Uterus (tissue), 4 donors: Measurements from ENCODE around the gene COMMD4. TPM values are rescaled to one million over a fixed set of nuclear protein-coding genes. Genes with fewer than 3 reads are reported as not detected.
A peak's percentile ranks its signal among the peaks of the same experiment; 100 is the strongest.

ENCODE experiments used
- DNase-seq, 2 donors: peaks; one replicate each; pipeline ENCODE4 v3.0.0-alpha.2; 2019 to 2020
- H3K27ac ChIP-seq, 2 donors: fragments of 200-600 bp; sonication (generic); 1 replicate in 1 of 2; 2 replicates in 1 of 2; pipeline ENCODE4 v1.5.1; 2016 to 2018
- H3K27me3 ChIP-seq, 2 donors: fragments of 200-600 bp; sonication (generic); one replicate each; pipeline ENCODE4 v1.5.1; 2018 to 2019; ENCODE audit warnings: control low read depth in 1 of 2
- H3K36me3 ChIP-seq, 2 donors: fragments of 200-600 bp; sonication (generic); one replicate each; pipeline ENCODE4 v1.5.1; 2019; ENCODE audit warnings: control low read depth in 1 of 2
- H3K4me1 ChIP-seq, 2 donors: fragments of 200-600 bp; sonication (generic); one replicate each; pipeline ENCODE4 v1.5.1; 2018 to 2019; ENCODE audit warnings: control low read depth in 1 of 2
- H3K4me3 ChIP-seq, 2 donors: fragments of 200-600 bp; sonication (generic); 1 replicate in 1 of 2; 2 replicates in 1 of 2; pipeline ENCODE4 v1.5.1; 2018 to 2019; ENCODE audit warnings: mild to moderate bottlenecking in 1 of 2
- H3K9me3 ChIP-seq, 2 donors: fragments of 200-600 bp; sonication (generic); one replicate each; pipeline ENCODE4 v1.5.1; 2019; ENCODE audit warnings: control low read depth in 1 of 2
- POLR2A ChIP-seq, 2 donors: fragments of 450-650 bp; IDR thresholded peaks; one replicate each; pipeline ENCODE4 v1.6.1; 2016; ENCODE audit warnings: antibody characterized with exemption in 2 of 2, mild to moderate bottlenecking in 1 of 2, moderate library complexity in 1 of 2
- intact Hi-C: fragments of 100-400 bp; cut with DNase I; formaldehyde crosslinking; loops from one replicate; pipeline ENCODE4 v1.15.1; 2023; ENCODE audit warnings: low total_unique reads
- total RNA-seq, 4 donors: library from RNA; depleted of rRNA in 3 of 4; stranded (reverse); fragments of >200 nt in 3 of 4; gene quantifications; one replicate each; pipeline versions ENCODE4 v1.1.0 to v1.2.4, GENCODE V29; 2014 to 2023
- TF ChIP-seq, protein P1 (sequence below), 4 experiments: fragments of 200-600 bp in 2 of 4; fragments of 450-650 bp in 2 of 4; sonication (generic) in 2 of 4; IDR thresholded peaks; one replicate each; pipeline ENCODE4 v1.5.1; 2016 to 2019; ENCODE audit warnings: antibody characterized with exemption in 4 of 4, mild to moderate bottlenecking in 2 of 4, moderate library complexity in 1 of 4
- donor health status: DM: yes; HTN: yes; CAD: no.

Gene COMMD4
- total RNA-seq, 4 donors from 2014 or later, result 29.9 to 53.0 (median 37.9) TPM

DNA sequence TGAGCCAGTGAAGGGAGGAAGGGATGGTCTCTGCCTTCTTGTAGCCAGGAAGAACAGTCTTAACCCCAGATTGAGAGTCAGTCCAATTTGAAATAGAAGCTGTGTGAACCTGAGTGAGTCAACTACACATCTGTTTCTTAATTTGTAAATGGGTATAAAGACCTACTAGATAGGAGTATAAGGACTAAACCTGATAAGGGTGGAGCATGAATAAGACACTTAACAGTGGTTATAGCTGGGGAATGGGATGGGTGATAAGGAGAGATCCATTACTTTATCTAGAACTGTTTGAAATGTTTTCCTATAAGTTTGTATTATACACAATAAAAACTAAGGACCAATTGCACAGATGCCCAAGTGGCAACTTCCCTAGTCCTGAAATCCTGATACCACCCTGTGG is 31.1 kb downstream of the COMMD4 start:
- no peak for DNase-seq
- intact Hi-C loops, result loop anchor here (10.0 kb wide), 1 partner anchor 258 kb away; the partner anchor contains the start of gene SNUPN
- TF ChIP-seq, protein P1, sequence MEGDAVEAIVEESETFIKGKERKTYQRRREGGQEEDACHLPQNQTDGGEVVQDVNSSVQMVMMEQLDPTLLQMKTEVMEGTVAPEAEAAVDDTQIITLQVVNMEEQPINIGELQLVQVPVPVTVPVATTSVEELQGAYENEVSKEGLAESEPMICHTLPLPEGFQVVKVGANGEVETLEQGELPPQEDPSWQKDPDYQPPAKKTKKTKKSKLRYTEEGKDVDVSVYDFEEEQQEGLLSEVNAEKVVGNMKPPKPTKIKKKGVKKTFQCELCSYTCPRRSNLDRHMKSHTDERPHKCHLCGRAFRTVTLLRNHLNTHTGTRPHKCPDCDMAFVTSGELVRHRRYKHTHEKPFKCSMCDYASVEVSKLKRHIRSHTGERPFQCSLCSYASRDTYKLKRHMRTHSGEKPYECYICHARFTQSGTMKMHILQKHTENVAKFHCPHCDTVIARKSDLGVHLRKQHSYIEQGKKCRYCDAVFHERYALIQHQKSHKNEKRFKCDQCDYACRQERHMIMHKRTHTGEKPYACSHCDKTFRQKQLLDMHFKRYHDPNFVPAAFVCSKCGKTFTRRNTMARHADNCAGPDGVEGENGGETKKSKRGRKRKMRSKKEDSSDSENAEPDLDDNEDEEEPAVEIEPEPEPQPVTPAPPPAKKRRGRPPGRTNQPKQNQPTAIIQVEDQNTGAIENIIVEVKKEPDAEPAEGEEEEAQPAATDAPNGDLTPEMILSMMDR (IDR thresholded peaks at IDR 0.05), result no peak
- TF ChIP-seq POLR2A (IDR thresholded peaks at IDR 0.05), result no peak
- Histone ChIP-seq H3K36me3 (no peaks in the 10 kb centered on the region), H3K4me3 (no peak overlapping the region), H3K4me1 (no peaks in the 10 kb centered on the region), H3K27ac (no peak overlapping the region), H3K9me3 (no peaks in the 10 kb centered on the region), H3K27me3 (no peaks in the 10 kb centered on the region)

- H3K4me3 ChIP-seq, result peak overlapping the region; percentile 85 to 98
- intact Hi-C loops, result loop anchor here (10.0 kb wide), 1 partner anchor 257 kb away; the partner anchor contains the start of gene SNUPN
- H3K36me3 ChIP-seq, result no peaks in the 10 kb centered on the region
Measured at GRCh38 chr15:75367406-75367912, 31.6 kb downstream of the COMMD4 start.

DNA sequence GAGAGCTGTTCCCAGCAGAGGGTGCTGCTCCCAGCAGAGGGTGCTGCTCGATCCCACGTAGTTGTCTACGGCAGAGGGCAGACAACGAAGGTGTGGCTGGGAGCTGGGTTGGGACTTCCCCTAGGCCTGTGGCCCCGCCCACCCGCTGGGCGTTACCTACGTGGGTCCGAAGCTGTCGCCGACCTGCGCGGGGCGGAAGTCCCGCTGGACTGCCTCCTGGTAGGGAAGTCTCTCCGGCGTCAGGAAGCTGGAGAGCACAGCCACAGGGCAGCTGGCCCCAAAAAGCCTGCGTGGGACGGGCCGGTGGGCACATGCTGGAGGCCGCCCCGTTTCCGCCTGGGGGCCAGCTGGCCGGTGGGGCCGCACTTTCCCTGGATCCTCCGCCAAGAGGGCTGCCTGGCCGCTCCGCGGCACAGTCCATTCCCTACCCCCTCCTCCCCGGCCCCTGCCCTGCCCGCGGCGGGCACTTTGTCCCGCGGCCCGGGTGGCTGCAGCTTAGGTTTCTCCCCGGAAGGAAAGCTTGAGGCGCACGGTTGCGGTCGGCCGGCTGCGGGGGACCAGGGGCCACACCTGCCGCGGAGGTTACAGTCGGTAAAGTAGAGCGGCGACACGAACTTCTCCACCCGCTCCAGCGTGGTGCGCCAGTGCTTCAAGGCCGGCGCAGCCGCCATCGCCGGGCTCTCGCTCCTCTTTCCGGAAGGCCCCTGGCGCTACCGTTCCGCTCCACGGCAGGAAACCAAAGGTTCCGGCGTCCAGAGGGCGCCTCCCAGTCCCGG is 32.2 kb downstream of the COMMD4 start, which contains the start of gene MAN2C1:
MAN2C1 (minus strand) TSS at position 695 of the 776 bp plus-strand sequence; CDS start at position 671, 24 bp downstream.
- Histone ChIP-seq H3K27ac (peak within 1 kb of the TSS; percentile 92 to 96), H3K27me3 (no peaks in the 10 kb centered on the region), H3K36me3 (no peaks in the 10 kb centered on the region), H3K9me3 (no peaks in the 10 kb centered on the region), H3K4me1 (no peaks in the 10 kb centered on the region), H3K4me3 (peak within 1 kb of the TSS; percentile 85 to 98)
- DNase-seq, result peak; percentile 92 to 94
- intact Hi-C loops, result loop anchor here (10.0 kb wide), 1 partner anchor 257 kb away; the partner anchor contains the start of gene SNUPN
- TF ChIP-seq, protein P1 (IDR thresholded peaks at IDR 0.05), result peak; percentile 71 to 85 (median 77)
- TF ChIP-seq POLR2A (IDR thresholded peaks at IDR 0.05), result peak; percentile 48 to 71

More at GRCh38 chr15:75367406-75367912, 31.6 kb downstream of the COMMD4 start:
- TF ChIP-seq, protein P1 (IDR thresholded peaks at IDR 0.05), result no peak
- no peak for TF ChIP-seq POLR2A (IDR thresholded peaks at IDR 0.05)
- Histone ChIP-seq H3K9me3 (no peaks in the 10 kb centered on the region), H3K4me1 (no peaks in the 10 kb centered on the region), H3K27me3 (no peaks in the 10 kb centered on the region), H3K27ac (peak overlapping the region; percentile 92 to 96)
- no peak for DNase-seq

- Histone ChIP-seq H3K9me3 (no peaks in the 10 kb centered on the region), H3K4me3 (peak overlapping the region; percentile 85 to 98), H3K36me3 (no peaks in the 10 kb centered on the region), H3K27ac (peak overlapping the region; percentile 92 to 96), H3K4me1 (no peaks in the 10 kb centered on the region), H3K27me3 (no peaks in the 10 kb centered on the region)
- intact Hi-C loops, result loop anchor here (10.0 kb wide), 1 partner anchor 256 kb away; the partner anchor contains the start of gene SNUPN
- TF ChIP-seq, protein P1 (IDR thresholded peaks at IDR 0.05), result peak in 1 of 4 experiments; percentile 1
- no peak for TF ChIP-seq POLR2A (IDR thresholded peaks at IDR 0.05)
- DNase-seq, result no peak
Measured at GRCh38 chr15:75368689-75369239, 32.9 kb downstream of the COMMD4 start.
